Fibroblast of lung (primary cell): ENCODE measurements around the gene PRC1. TPM values are rescaled to one million over a fixed set of nuclear protein-coding genes. Genes with fewer than 3 reads are reported as not detected.

ENCODE experiments used
- DNase-seq, 2 donors: peaks; one replicate each; pipeline versions ENCODE4 v3.0.0 to v3.0.0-alpha.2; 2010; ENCODE audit warnings: low read depth in 2 of 2
- H2AFZ ChIP-seq: 2 replicates; pipeline ENCODE4 v1.5.1; 2012; ENCODE audit warnings: low read length, control low read depth, inconsistent platforms
- H3K27ac ChIP-seq: 2 replicates; pipeline ENCODE4 v1.5.1; 2011; ENCODE audit warnings: low read length, control low read depth; ENCODE audit not compliant: insufficient read depth
- H3K27me3 ChIP-seq: 2 replicates; pipeline ENCODE4 v1.5.1; 2011; ENCODE audit warnings: mild to moderate bottlenecking, low read length; ENCODE audit not compliant: control insufficient read depth, insufficient read depth
- H3K36me3 ChIP-seq: 2 replicates; pipeline ENCODE4 v1.5.1; 2011; ENCODE audit warnings: low read length; ENCODE audit not compliant: control insufficient read depth, insufficient read depth
- H3K4me1 ChIP-seq: 2 replicates; pipeline ENCODE4 v1.5.1; 2011; ENCODE audit warnings: low read length; ENCODE audit not compliant: control insufficient read depth, insufficient read depth; ENCODE audit errors: extremely low read depth
- H3K4me2 ChIP-seq: 2 replicates; pipeline ENCODE4 v1.5.1; 2011; ENCODE audit warnings: low read length, control low read depth; ENCODE audit not compliant: insufficient read depth; ENCODE audit errors: extremely low read depth
- H3K4me3 ChIP-seq, 4 experiments: fragments of 200-600 bp in 1 of 4; sonication (generic) in 1 of 4; replicated peaks in 1 of 4; 2 replicates each; pipeline ENCODE4 v1.5.1; 2011 to 2016; ENCODE audit warnings: low read length in 4 of 4, low read depth in 3 of 4, mild to moderate bottlenecking in 3 of 4, control low read depth in 2 of 4, inconsistent platforms in 1 of 4, mixed read lengths in 1 of 4; ENCODE audit not compliant: insufficient read depth in 1 of 4; ENCODE audit errors: control extremely low read depth in 1 of 4
- H3K79me2 ChIP-seq: 2 replicates; pipeline ENCODE4 v1.5.1; 2012; ENCODE audit warnings: mild to moderate bottlenecking, low read length, inconsistent platforms; ENCODE audit not compliant: control insufficient read depth, insufficient read depth
- H3K9ac ChIP-seq: 2 replicates; pipeline ENCODE4 v1.5.1; 2011; ENCODE audit warnings: mild to moderate bottlenecking, low read length, control low read depth; ENCODE audit not compliant: insufficient read depth
- H3K9me3 ChIP-seq: 2 replicates; pipeline ENCODE4 v1.5.1; 2012; ENCODE audit warnings: low read depth, low read length; ENCODE audit not compliant: control insufficient read depth, insufficient read depth
- H4K20me1 ChIP-seq: 2 replicates; pipeline ENCODE4 v1.5.1; 2011; ENCODE audit warnings: low read length; ENCODE audit not compliant: control insufficient read depth, insufficient read depth; ENCODE audit errors: extremely low read depth
- CTCF ChIP-seq, 2 donors: IDR thresholded peaks in 1 of 2; conservative IDR thresholded peaks in 1 of 2; 1 replicate in 1 of 2; 2 replicates in 1 of 2; pipeline ENCODE4 v1.5.1; 2011 to 2012; ENCODE audit warnings: low read length in 2 of 2, control low read depth in 1 of 2, inconsistent platforms in 1 of 2, low read depth in 1 of 2, mild to moderate bottlenecking in 1 of 2
- EZH2 ChIP-seq: IDR thresholded peaks from 2 replicates; pipeline ENCODE4 v1.5.1; 2012; ENCODE audit warnings: low read length, control low read depth, mild to moderate bottlenecking; ENCODE audit errors: missing control alignments
- polyA plus RNA-seq, 2 donors: library from polyadenylated mRNA; depleted of rRNA in 1 of 2; stranded (reverse) in 1 of 2; unstranded in 1 of 2; fragments of >200 nt; gene quantifications; 2 replicates each; pipeline ENCODE4 v1.2.1, GENCODE V29; 2011 to 2012; ENCODE audit warnings: missing spikeins in 1 of 2
- total RNA-seq: library from RNA; depleted of rRNA; stranded (reverse); fragments of >200 nt; gene quantifications from 2 replicates; pipeline ENCODE4 v1.2.1, GENCODE V29; 2014

The PRC1 gene
- total and polyA plus RNA-seq, 2 donors (not counting 1 experiment from before 2014, with no cell fraction given), result 57.8 to 60.5 TPM

- H2AFZ ChIP-seq, result peak overlapping the region; percentile 30
- H3K4me3 ChIP-seq, result no peak overlapping the region
- H3K79me2 ChIP-seq, result peaks cover 74% of the 10 kb centered on the region
- H3K27ac ChIP-seq, result no peak overlapping the region
- no peak for DNase-seq
- TF ChIP-seq EZH2 (no peak), CTCF (conservative IDR thresholded peaks at IDR 0.05 in 1 of 2, IDR thresholded peaks at IDR 0.05 in 1 of 2; ENCODE audit: low read depth in 1 of 2, low read length in 2 of 2) (no peak)
- no peak overlapping the region for H3K9ac ChIP-seq
- no peaks in the 10 kb centered on the region for H3K36me3 ChIP-seq
- H3K9me3 ChIP-seq, result no peaks in the 10 kb centered on the region
- peak overlapping the region; percentile 2 for H3K4me2 ChIP-seq
- H3K4me1 ChIP-seq, result no peaks in the 10 kb centered on the region
- no peaks in the 10 kb centered on the region for H3K27me3 ChIP-seq
- H4K20me1 ChIP-seq, result no peaks in the 10 kb centered on the region
Measured at GRCh38 chr15:90991587-90992285, 2.6 kb downstream of the PRC1 start.

- no peak overlapping the region for H2AFZ ChIP-seq
- H3K4me3 ChIP-seq, result no peak overlapping the region
- H4K20me1 ChIP-seq, result no peaks in the 10 kb centered on the region
- H3K4me1 ChIP-seq, result no peaks in the 10 kb centered on the region
- DNase-seq, result no peak
- H3K36me3 ChIP-seq, result no peaks in the 10 kb centered on the region
- peaks cover 87% of the 10 kb centered on the region for H3K79me2 ChIP-seq
- no peaks in the 10 kb centered on the region for H3K27me3 ChIP-seq
- H3K9me3 ChIP-seq, result no peaks in the 10 kb centered on the region
- TF ChIP-seq CTCF (conservative IDR thresholded peaks at IDR 0.05 in 1 of 2, IDR thresholded peaks at IDR 0.05 in 1 of 2; ENCODE audit: low read depth in 1 of 2, low read length in 2 of 2), result no peak
- TF ChIP-seq EZH2, result no peak
- H3K4me2 ChIP-seq, result no peak overlapping the region
- H3K27ac ChIP-seq, result no peak overlapping the region
- H3K9ac ChIP-seq, result no peak overlapping the region
Measured at GRCh38 chr15:90990446-90990845, 3.9 kb downstream of the PRC1 start.

- H3K4me3 ChIP-seq, result no peak overlapping the region
- H3K27me3 ChIP-seq, result no peaks in the 10 kb centered on the region
- H4K20me1 ChIP-seq, result no peaks in the 10 kb centered on the region
- H3K4me2 ChIP-seq, result no peak overlapping the region
- DNase-seq, result no peak
- H3K27ac ChIP-seq, result no peak overlapping the region
- TF ChIP-seq CTCF (conservative IDR thresholded peaks at IDR 0.05 in 1 of 2, IDR thresholded peaks at IDR 0.05 in 1 of 2; ENCODE audit: low read depth in 1 of 2, low read length in 2 of 2) (no peak), EZH2 (no peak)
- no peaks in the 10 kb centered on the region for H3K4me1 ChIP-seq
- peaks cover 98% of the 10 kb centered on the region for H3K79me2 ChIP-seq
- no peak overlapping the region for H3K9ac ChIP-seq
- no peaks in the 10 kb centered on the region for H3K9me3 ChIP-seq
- H3K36me3 ChIP-seq, result peaks cover 2% of the 10 kb centered on the region
- H2AFZ ChIP-seq, result no peak overlapping the region
Measured at GRCh38 chr15:90989040-90989768, 5.1 kb downstream of the PRC1 start.
